KOPT-K1 (cell line): ENCODE data around the gene KIF22.

Source experiments
- H3K27ac ChIP-seq: fragments of 200-600 bp; sonication (generic); 2 replicates; pipeline ENCODE4 v1.5.1; 2016; ENCODE audit warnings: antibody characterized with exemption, mild to moderate bottlenecking, low read depth, low read length; ENCODE audit not compliant: poor library complexity, severe bottlenecking
- H3K36me3 ChIP-seq: fragments of 200-600 bp; sonication (generic); 2 replicates; pipeline ENCODE4 v1.5.1; 2017; ENCODE audit warnings: antibody characterized with exemption, mild to moderate bottlenecking, low read length, moderate library complexity; ENCODE audit not compliant: insufficient read depth
- H3K9me3 ChIP-seq: fragments of 200-600 bp; sonication (generic); 2 replicates; pipeline ENCODE4 v1.5.1; 2017; ENCODE audit warnings: antibody characterized with exemption, low read length, mild to moderate bottlenecking; ENCODE audit not compliant: insufficient read depth, poor library complexity, severe bottlenecking

KIF22 gene

GRCh38 chr16:29805232-29806098 lies 14.9 kb downstream of the KIF22 start:
- Histone ChIP-seq H3K27ac (peak overlapping the region; percentile 96), H3K9me3 (no peaks in the 10 kb centered on the region), H3K36me3 (peaks cover 72% of the 10 kb centered on the region)

- H3K9me3 ChIP-seq = no peaks in the 10 kb centered on the region
- peak within 1 kb of the TSS; percentile 98 for H3K27ac ChIP-seq
- peaks cover 71% of the 10 kb centered on the region for H3K36me3 ChIP-seq
Observed at GRCh38 chr16:29806099-29806579, 15.6 kb downstream of the KIF22 start, which contains the start of gene MAZ. Gene MAZ (plus strand): TSS chr16:29806529. CDS start chr16:29806702, 173 bp downstream.

GRCh38 chr16:29806641-29807425 lies 16.3 kb downstream of the KIF22 start:
- no peaks in the 10 kb centered on the region for H3K9me3 ChIP-seq
- H3K27ac ChIP-seq = peak overlapping the region; percentile 98
- H3K36me3 ChIP-seq = peaks cover 64% of the 10 kb centered on the region

GRCh38 chr16:29807426-29808218 lies 17.1 kb downstream of the KIF22 start:
- peak overlapping the region; percentile 98 for H3K27ac ChIP-seq
- no peaks in the 10 kb centered on the region for H3K9me3 ChIP-seq
- peaks cover 56% of the 10 kb centered on the region for H3K36me3 ChIP-seq

- Histone ChIP-seq H3K36me3 (peaks cover 49% of the 10 kb centered on the region), H3K9me3 (no peaks in the 10 kb centered on the region), H3K27ac (peak overlapping the region; percentile 98)
Observed at GRCh38 chr16:29808219-29808900, 17.8 kb downstream of the KIF22 start.

- Histone ChIP-seq H3K36me3 (peaks cover 40% of the 10 kb centered on the region), H3K27ac (peak overlapping the region; percentile 98)
Observed at GRCh38 chr16:29809031-29809747, 18.6 kb downstream of the KIF22 start.

GRCh38 chr16:29809850-29810698 lies 19.5 kb downstream of the KIF22 start:
- no peaks in the 10 kb centered on the region for H3K9me3 ChIP-seq
- H3K27ac ChIP-seq = peak overlapping the region; percentile 98

More at GRCh38 chr16:29809031-29809747, 18.6 kb downstream of the KIF22 start:
- no peaks in the 10 kb centered on the region for H3K9me3 ChIP-seq

GRCh38 chr16:29810699-29811169 lies 20.2 kb downstream of the KIF22 start:
- no peaks in the 10 kb centered on the region for H3K9me3 ChIP-seq
- H3K36me3 ChIP-seq = peaks cover 31% of the 10 kb centered on the region
- H3K27ac ChIP-seq = peak overlapping the region; percentile 98

More at GRCh38 chr16:29809850-29810698, 19.5 kb downstream of the KIF22 start:
- peaks cover 32% of the 10 kb centered on the region for H3K36me3 ChIP-seq

- H3K36me3 ChIP-seq = peaks cover 31% of the 10 kb centered on the region
- H3K27ac ChIP-seq = peak overlapping the region; percentile 14
- H3K9me3 ChIP-seq = no peaks in the 10 kb centered on the region
Observed at GRCh38 chr16:29811170-29811895, 20.8 kb downstream of the KIF22 start.

- H3K36me3 ChIP-seq = peaks cover 31% of the 10 kb centered on the region
- H3K27ac ChIP-seq = peak within 1 kb of the TSS; percentile 14
- no peaks in the 10 kb centered on the region for H3K9me3 ChIP-seq
Observed at GRCh38 chr16:29811896-29812665, 21.5 kb downstream of the KIF22 start, which contains the start of gene PRRT2. Gene PRRT2 (plus strand): TSS chr16:29812193. CDS start chr16:29813055, 862 bp downstream.

- peaks cover 33% of the 10 kb centered on the region for H3K36me3 ChIP-seq
- no peaks in the 10 kb centered on the region for H3K9me3 ChIP-seq
- H3K27ac ChIP-seq = no peak overlapping the region
Observed at GRCh38 chr16:29812754-29813643, 22.4 kb downstream of the KIF22 start.
